SH-SY5Y (cell line): Measurements from ENCODE around the gene SPIC.

ENCODE experiments used
- GATA2 ChIP-seq: IDR thresholded peaks from 2 replicates; pipeline ENCODE4 v1.6.1; 2011; ENCODE audit warnings: mild to moderate bottlenecking, low read depth, low read length
- GATA3 ChIP-seq: IDR thresholded peaks from 2 replicates; pipeline ENCODE4 v1.6.1; 2011; ENCODE audit warnings: low read depth, mild to moderate bottlenecking, low read length, moderate library complexity

DNA sequence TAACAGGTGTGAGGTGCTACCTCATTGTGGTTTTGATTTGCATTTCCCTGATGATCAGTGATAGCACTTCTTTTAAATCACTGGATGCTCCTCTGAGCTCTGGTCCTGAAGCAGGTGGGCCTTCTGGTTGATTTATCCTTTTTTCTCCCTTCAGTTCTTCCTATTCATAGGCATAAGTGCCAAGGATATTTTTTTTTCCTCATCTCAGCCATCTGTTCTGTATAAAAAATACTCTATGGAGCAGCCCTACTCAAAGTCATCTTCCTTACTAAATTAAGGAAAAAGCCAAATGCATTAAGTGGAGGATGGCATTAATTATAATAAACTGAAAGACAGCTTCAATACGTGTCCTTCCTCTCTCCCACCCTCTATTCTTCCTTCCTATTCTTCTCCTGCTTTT lies 18.4 kb downstream of the SPIC start:
- no peak for TF ChIP-seq GATA3
- TF ChIP-seq GATA2: no peak
